Panc1 (cell line): Measurements from ENCODE around the gene SVIP. TPM values are rescaled to one million over a fixed set of nuclear protein-coding genes. Genes with fewer than 3 reads are reported as not detected.
A peak's percentile ranks its signal among the peaks of the same experiment; 100 is the strongest.

Experiments
- ATAC-seq: fragments of 200-7000 bp; cut with Tn5 transposase; 2 replicates; pipeline ENCODE4 v1.9.1; 2020; ENCODE audit warnings: mild to moderate bottlenecking, moderate library complexity
- BruUV-seq: library from RNA; stranded (reverse); fragments of 400-500 nt; replicated peaks from 2 replicates; lab custom pipeline; 2021; lab: Mats Ljungman, UMichigan
- CTCF ChIA-PET: fragments of 300-600 bp; sonication (Branson Sonifier 250); formaldehyde crosslinking; loops from one replicate; lab custom pipeline; 2022; ENCODE audit warnings: antibody characterized with exemption; lab: Charles Lee
- POLR2A ChIA-PET: fragments of 300-600 bp; sonication (Branson Sonifier 250); formaldehyde crosslinking; loops from one replicate; lab custom pipeline; 2022; ENCODE audit warnings: antibody characterized with exemption; lab: Charles Lee
- DNase-seq: peaks from one replicate; pipeline ENCODE4 v3.0.0-alpha.2; 2010; ENCODE audit warnings: low read depth, low spot score
- H3K27ac ChIP-seq: 2 replicates; pipeline ENCODE4 v1.5.1; 2011; ENCODE audit warnings: mild to moderate bottlenecking, low read length, inconsistent platforms
- H3K27me3 ChIP-seq: fragments of 200-500 bp; sonication (Bioruptor generic); 2 replicates; pipeline ENCODE4 v1.6.0; 2014; ENCODE audit warnings: low read length, inconsistent platforms; ENCODE audit not compliant: control insufficient read depth, insufficient read depth
- H3K36me3 ChIP-seq: fragments of 200-500 bp; sonication (Bioruptor generic); 2 replicates; pipeline ENCODE4 v1.5.1; 2014; ENCODE audit warnings: inconsistent platforms, mild to moderate bottlenecking, low read length, moderate library complexity; ENCODE audit not compliant: control insufficient read depth, insufficient read depth
- H3K4me1 ChIP-seq: 2 replicates; pipeline ENCODE4 v1.5.1; 2011; ENCODE audit warnings: inconsistent platforms, mild to moderate bottlenecking, low read length, moderate library complexity; ENCODE audit not compliant: control insufficient read depth, insufficient read depth
- H3K4me3 ChIP-seq, 2 experiments: 2 replicates each; pipeline ENCODE4 v1.5.1; 2011 to 2012; ENCODE audit warnings: low read depth in 2 of 2, low read length in 2 of 2, mild to moderate bottlenecking in 2 of 2, inconsistent platforms in 1 of 2, moderate library complexity in 1 of 2
- H3K9me3 ChIP-seq: fragments of 200-500 bp; sonication (Bioruptor generic); 2 replicates; pipeline ENCODE4 v1.5.1; 2014; ENCODE audit warnings: low read depth, mild to moderate bottlenecking, inconsistent platforms, low read length, moderate library complexity; ENCODE audit not compliant: control insufficient read depth, insufficient read depth
- POLR2AphosphoS5 ChIP-seq: IDR thresholded peaks from 2 replicates; pipeline ENCODE4 v1.6.1; 2012; ENCODE audit warnings: mild to moderate bottlenecking, low read depth, low read length, moderate library complexity
- SIN3A ChIP-seq: IDR thresholded peaks from 2 replicates; pipeline ENCODE4 v1.6.1; 2012; ENCODE audit warnings: low read depth, mild to moderate bottlenecking, low read length, moderate library complexity, borderline replicate concordance; ENCODE audit not compliant: insufficient read depth
- TCF7L2 ChIP-seq: IDR thresholded peaks from 2 replicates; pipeline ENCODE4 v1.6.1; 2011; ENCODE audit warnings: mild to moderate bottlenecking, low read depth, low read length, inconsistent platforms
- in situ Hi-C: cut with HindIII; loops from 2 replicates; pipeline ENCODE4 v1.10.0; 2016; ENCODE audit warnings: low sequenced_read_pairs, low pct_unique_long_range_greater_than_20kb
- intact Hi-C: fragments of 100-400 bp; cut with micrococcal nuclease; formaldehyde crosslinking; loops from one replicate; pipeline ENCODE4 v1.10.0; 2022; ENCODE audit not compliant: unreplicated experiment
- total RNA-seq: library from RNA; stranded (reverse); gene quantifications from one replicate; pipeline ENCODE4 v1.2.1, GENCODE V29; 2021; ENCODE audit not compliant: unreplicated experiment
- TF ChIP-seq, protein P1 (sequence below), 2 experiments: IDR thresholded peaks; 2 replicates each; pipeline ENCODE4 v1.6.1; 2011 to 2012; ENCODE audit warnings: low read depth in 2 of 2, control low read depth in 1 of 2, low read length in 1 of 2, mild to moderate bottlenecking in 1 of 2, moderate library complexity in 1 of 2; ENCODE audit not compliant: insufficient read depth in 1 of 2
- TF ChIP-seq, protein P2 (sequence below): fragments of 450-650 bp; IDR thresholded peaks from 2 replicates; pipeline ENCODE4 v1.5.1; 2017; ENCODE audit warnings: mild to moderate bottlenecking

SVIP gene
- total RNA-seq, 1 experiment from 2014 or later: 13.4 TPM

DNA sequence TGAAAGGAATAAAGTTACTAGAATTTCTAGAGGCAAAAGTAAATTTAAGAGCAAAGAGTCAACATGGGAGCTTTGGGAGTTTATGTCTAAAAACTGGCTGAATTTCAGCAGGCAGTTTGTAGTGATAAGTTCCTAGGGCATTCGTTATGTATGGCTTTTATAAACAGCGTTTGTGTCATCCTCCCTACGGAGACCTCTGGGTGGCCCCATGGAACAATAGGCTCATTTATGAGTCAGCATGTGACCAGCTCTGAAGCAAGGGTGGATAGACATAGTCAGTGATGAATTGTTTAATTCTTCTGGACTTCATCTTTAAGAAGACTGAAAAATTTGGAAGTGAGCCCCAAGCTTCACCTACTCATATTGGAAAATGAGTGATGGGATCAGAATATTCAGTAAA lies 37.1 kb downstream of the SVIP start:
- TF ChIP-seq, protein P1, sequence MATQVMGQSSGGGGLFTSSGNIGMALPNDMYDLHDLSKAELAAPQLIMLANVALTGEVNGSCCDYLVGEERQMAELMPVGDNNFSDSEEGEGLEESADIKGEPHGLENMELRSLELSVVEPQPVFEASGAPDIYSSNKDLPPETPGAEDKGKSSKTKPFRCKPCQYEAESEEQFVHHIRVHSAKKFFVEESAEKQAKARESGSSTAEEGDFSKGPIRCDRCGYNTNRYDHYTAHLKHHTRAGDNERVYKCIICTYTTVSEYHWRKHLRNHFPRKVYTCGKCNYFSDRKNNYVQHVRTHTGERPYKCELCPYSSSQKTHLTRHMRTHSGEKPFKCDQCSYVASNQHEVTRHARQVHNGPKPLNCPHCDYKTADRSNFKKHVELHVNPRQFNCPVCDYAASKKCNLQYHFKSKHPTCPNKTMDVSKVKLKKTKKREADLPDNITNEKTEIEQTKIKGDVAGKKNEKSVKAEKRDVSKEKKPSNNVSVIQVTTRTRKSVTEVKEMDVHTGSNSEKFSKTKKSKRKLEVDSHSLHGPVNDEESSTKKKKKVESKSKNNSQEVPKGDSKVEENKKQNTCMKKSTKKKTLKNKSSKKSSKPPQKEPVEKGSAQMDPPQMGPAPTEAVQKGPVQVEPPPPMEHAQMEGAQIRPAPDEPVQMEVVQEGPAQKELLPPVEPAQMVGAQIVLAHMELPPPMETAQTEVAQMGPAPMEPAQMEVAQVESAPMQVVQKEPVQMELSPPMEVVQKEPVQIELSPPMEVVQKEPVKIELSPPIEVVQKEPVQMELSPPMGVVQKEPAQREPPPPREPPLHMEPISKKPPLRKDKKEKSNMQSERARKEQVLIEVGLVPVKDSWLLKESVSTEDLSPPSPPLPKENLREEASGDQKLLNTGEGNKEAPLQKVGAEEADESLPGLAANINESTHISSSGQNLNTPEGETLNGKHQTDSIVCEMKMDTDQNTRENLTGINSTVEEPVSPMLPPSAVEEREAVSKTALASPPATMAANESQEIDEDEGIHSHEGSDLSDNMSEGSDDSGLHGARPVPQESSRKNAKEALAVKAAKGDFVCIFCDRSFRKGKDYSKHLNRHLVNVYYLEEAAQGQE (IDR thresholded peaks at IDR 0.05; ENCODE audit: insufficient read depth in 1 of 2, low read depth in 2 of 2, low read length in 1 of 2): no peak
- TF ChIP-seq TCF7L2: no peak
- TF ChIP-seq, protein P2, sequence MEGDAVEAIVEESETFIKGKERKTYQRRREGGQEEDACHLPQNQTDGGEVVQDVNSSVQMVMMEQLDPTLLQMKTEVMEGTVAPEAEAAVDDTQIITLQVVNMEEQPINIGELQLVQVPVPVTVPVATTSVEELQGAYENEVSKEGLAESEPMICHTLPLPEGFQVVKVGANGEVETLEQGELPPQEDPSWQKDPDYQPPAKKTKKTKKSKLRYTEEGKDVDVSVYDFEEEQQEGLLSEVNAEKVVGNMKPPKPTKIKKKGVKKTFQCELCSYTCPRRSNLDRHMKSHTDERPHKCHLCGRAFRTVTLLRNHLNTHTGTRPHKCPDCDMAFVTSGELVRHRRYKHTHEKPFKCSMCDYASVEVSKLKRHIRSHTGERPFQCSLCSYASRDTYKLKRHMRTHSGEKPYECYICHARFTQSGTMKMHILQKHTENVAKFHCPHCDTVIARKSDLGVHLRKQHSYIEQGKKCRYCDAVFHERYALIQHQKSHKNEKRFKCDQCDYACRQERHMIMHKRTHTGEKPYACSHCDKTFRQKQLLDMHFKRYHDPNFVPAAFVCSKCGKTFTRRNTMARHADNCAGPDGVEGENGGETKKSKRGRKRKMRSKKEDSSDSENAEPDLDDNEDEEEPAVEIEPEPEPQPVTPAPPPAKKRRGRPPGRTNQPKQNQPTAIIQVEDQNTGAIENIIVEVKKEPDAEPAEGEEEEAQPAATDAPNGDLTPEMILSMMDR: no peak
- no peak for TF ChIP-seq SIN3A
- no peak for TF ChIP-seq POLR2AphosphoS5

DNA sequence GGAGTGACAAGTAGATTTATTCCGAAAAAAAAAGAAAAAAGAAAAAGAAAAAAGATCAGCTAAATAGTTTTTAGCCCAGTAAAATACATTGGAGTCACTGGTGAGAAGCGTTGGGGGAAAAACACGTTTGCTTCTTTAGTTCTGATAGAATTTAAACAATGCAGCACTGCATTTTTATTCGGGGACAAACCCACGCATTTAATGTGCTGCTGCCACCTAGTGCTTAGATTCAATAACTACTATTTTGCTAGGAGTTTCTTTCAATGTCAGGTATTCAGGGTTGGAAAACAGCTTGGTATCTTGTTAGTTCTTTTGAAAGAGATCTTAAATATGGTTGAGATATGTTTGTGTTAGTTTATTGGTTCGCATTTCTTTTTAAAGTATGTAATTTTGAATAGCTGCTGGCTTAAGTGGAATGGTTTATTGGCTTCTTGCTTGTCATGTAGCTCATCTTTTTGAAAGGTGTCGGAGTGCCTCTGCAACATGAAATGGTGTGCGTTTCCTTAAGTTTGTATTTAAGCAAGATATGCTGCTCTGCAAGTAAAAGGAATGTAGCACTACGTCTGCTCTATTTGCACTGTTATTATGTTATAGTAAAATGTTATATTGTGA lies 41.9 kb downstream of the SVIP start:
- Histone ChIP-seq H3K27me3 (no peaks in the 10 kb centered on the region; the same call in 1 of the 2 replicates), H3K4me1 (no peaks in the 10 kb centered on the region), H3K36me3 (no peaks in the 10 kb centered on the region), H3K27ac (no peak overlapping the region), H3K9me3 (no peaks in the 10 kb centered on the region), H3K4me3 (no peak overlapping the region)
- ATAC-seq (peak; percentile 65; the same call in 1 of the 2 replicates), DNase-seq (no peak)
- ChIA-PET CTCF (interaction anchor here (0.5 to 1.0 kb wide), 3 partner anchors 52 to 455 kb away, joined by 4 to 5 read pairs (median 4); no protein-coding TSS in a partner anchor), POLR2A (no interaction called here)
- TF ChIP-seq, protein P1 (IDR thresholded peaks at IDR 0.05; ENCODE audit: insufficient read depth in 1 of 2, low read depth in 2 of 2, low read length in 1 of 2): no peak
- TF ChIP-seq SIN3A: no peak
- TF ChIP-seq, protein P2: peak; percentile 74; the same call in 1 of the 2 replicates
- no peak for TF ChIP-seq TCF7L2
- in situ Hi-C loops: no loop called here
- BruUV-seq: no TSS peak
- intact Hi-C loops: loop anchor here (1.0 to 10.0 kb wide), 2 partner anchors 453 to 543 kb away; no protein-coding TSS in a partner anchor

More for the DNA sequence above, 37.1 kb downstream of the SVIP start:
- Histone ChIP-seq H3K36me3 (no peaks in the 10 kb centered on the region), H3K9me3 (no peaks in the 10 kb centered on the region), H3K4me1 (no peaks in the 10 kb centered on the region), H3K27ac (no peak overlapping the region), H3K27me3 (no peaks in the 10 kb centered on the region), H3K4me3 (no peak overlapping the region)
- ATAC-seq (peak; percentile 83; the same call in 1 of the 2 replicates), DNase-seq (peak; percentile 48)
- BruUV-seq: no TSS peak
- ChIA-PET POLR2A (no interaction called here), CTCF (interaction anchor here (0.6 kb wide), 1 partner anchor 37 kb away, joined by 3 read pairs; the partner anchor contains the start of gene SVIP)
- intact Hi-C loops (no loop called here), in situ Hi-C loops (no loop called here)
